K562 (cell line): ENCODE results near the gene TMEM208. TPM values are rescaled to one million over a fixed set of nuclear protein-coding genes. Genes with fewer than 3 reads are reported as not detected.
A peak's percentile ranks its signal among the peaks of the same experiment; 100 is the strongest.

Source experiments
- ARID4B ChIP-seq: sonication (generic); formaldehyde crosslinking; IDR thresholded peaks from 2 replicates; pipeline ENCODE4 v1.8.0; 2022; ENCODE audit warnings: mild to moderate bottlenecking, missing genetic modification reagents
- BCOR ChIP-seq: fragments of 450-650 bp; IDR thresholded peaks from 2 replicates; pipeline ENCODE4 v1.6.1; 2016
- E2F6 ChIP-seq, 2 experiments: IDR thresholded peaks; 2 replicates each; pipeline ENCODE4 v1.6.1; 2011; ENCODE audit warnings: borderline replicate concordance in 1 of 2, control low read depth in 1 of 2, low read depth in 1 of 2, low read length in 1 of 2, mild to moderate bottlenecking in 1 of 2, mixed read lengths in 1 of 2, moderate library complexity in 1 of 2; ENCODE audit not compliant: insufficient read depth in 1 of 2, insufficient read length in 1 of 2, poor library complexity in 1 of 2, severe bottlenecking in 1 of 2; ENCODE audit errors: extremely low read depth in 1 of 2
- ERF ChIP-seq: fragments of 450-650 bp; formaldehyde crosslinking; IDR thresholded peaks from 2 replicates; pipeline ENCODE4 v1.4.0; 2020; ENCODE audit warnings: mild to moderate bottlenecking, mixed read lengths
- GABPB1 ChIP-seq: sonication (generic); formaldehyde crosslinking; IDR thresholded peaks from 2 replicates; pipeline ENCODE4 v1.8.0; 2022; ENCODE audit warnings: mild to moderate bottlenecking, missing genetic modification reagents
- JUNB ChIP-seq: fragments of 450-650 bp; formaldehyde crosslinking; conservative IDR thresholded peaks from 2 replicates; pipeline ENCODE4 v1.4.0; 2020; ENCODE audit warnings: mild to moderate bottlenecking
- KDM5B ChIP-seq: fragments of 200-600 bp; sonication (generic); IDR thresholded peaks from 2 replicates; pipeline ENCODE4 v1.6.1; 2012; ENCODE audit warnings: low read depth, mild to moderate bottlenecking, moderate library complexity, low read length, control low read depth, inconsistent platforms; ENCODE audit not compliant: insufficient replicate concordance
- NEUROD1 ChIP-seq: fragments of 150-350 bp; IDR thresholded peaks from 2 replicates; pipeline ENCODE4 v1.6.1; 2014; ENCODE audit warnings: borderline replicate concordance, low read length, low read depth; ENCODE audit not compliant: partially characterized antibody
- POLR2B ChIP-seq: fragments of 450-650 bp; IDR thresholded peaks from 2 replicates; pipeline ENCODE4 v1.6.1; 2018; ENCODE audit warnings: low read depth; ENCODE audit not compliant: partially characterized antibody
- RAD21 ChIP-seq, 2 experiments: fragments of 250-450 bp in 1 of 2; fragments of 450-650 bp in 1 of 2; sonication (Bioruptor Pico) in 1 of 2; formaldehyde crosslinking in 1 of 2; IDR thresholded peaks in 1 of 2; conservative IDR thresholded peaks in 1 of 2; 2 replicates each; pipeline versions ENCODE4 v1.4.0 to v1.8.0; 2020 to 2022; ENCODE audit warnings: mild to moderate bottlenecking in 2 of 2, moderate library complexity in 1 of 2
- SMAD4 ChIP-seq: fragments of 250-450 bp; sonication (Bioruptor Pico); conservative IDR thresholded peaks from 2 replicates; pipeline ENCODE4 v1.8.0; 2021; ENCODE audit warnings: inconsistent platforms, mild to moderate bottlenecking, moderate library complexity
- SUPT5H ChIP-seq: fragments of 450-650 bp; IDR thresholded peaks from 2 replicates; pipeline ENCODE4 v1.6.1; 2016
- TAF1 ChIP-seq: IDR thresholded peaks from 2 replicates; pipeline ENCODE4 v1.6.1; 2011; ENCODE audit warnings: mild to moderate bottlenecking, low read length, moderate library complexity; ENCODE audit not compliant: insufficient read depth, control insufficient read depth, severe bottlenecking; ENCODE audit errors: extremely low read depth
- TCF7 ChIP-seq: sonication (generic); IDR thresholded peaks from 2 replicates; pipeline ENCODE4 v1.6.1; 2016; ENCODE audit warnings: antibody characterized with exemption, borderline replicate concordance
- ZC3H11A ChIP-seq: IDR thresholded peaks from 2 replicates; pipeline ENCODE4 v1.6.1; 2012; ENCODE audit warnings: low read depth, low read length, improper control_type of control experiment
- ZC3H4 ChIP-seq: sonication (generic); formaldehyde crosslinking; IDR thresholded peaks from 2 replicates; pipeline ENCODE4 v1.9.0; 2021; ENCODE audit warnings: missing genetic modification reagents, borderline replicate concordance
- ZNF644 ChIP-seq: fragments of 200-800 bp; sonication (Bioruptor generic); IDR thresholded peaks from 2 replicates; pipeline ENCODE4 v1.6.1; 2016; ENCODE audit warnings: low read depth, missing genetic modification characterization, missing compliant biosample characterization
- polyA plus RNA-seq, 8 experiments: library from polyadenylated mRNA; depleted of rRNA in 4 of 8; stranded (reverse) in 5 of 8; unstranded in 3 of 8; fragments of >200 nt; fragmentation: Nextera tagmentation in 2 of 8; fragmentation: Illumina TruSeq in 1 of 8; extraction: Ambion mirVana in 2 of 8; extraction: Trizol in 1 of 8; gene quantifications; 2 replicates each; pipeline versions ENCODE4 v1.2.1 to v1.2.3, GENCODE V29; 2011 to 2014; ENCODE audit warnings: inconsistent platforms in 1 of 8, missing spikeins in 1 of 8
- total RNA-seq, 7 experiments: library from RNA; depleted of rRNA in 6 of 7; stranded (reverse); fragments of >200 nt in 6 of 7; fragmentation: Illumina TruSeq in 2 of 7; extraction: Trizol in 2 of 7; gene quantifications; 2 replicates each; pipeline versions ENCODE4 v1.2.1 to v1.2.3, GENCODE V29; 2011 to 2021; ENCODE audit warnings: low replicate concordance in 1 of 7
- TF ChIP-seq, protein P1 (sequence below): sonication (generic); formaldehyde crosslinking; IDR thresholded peaks from 2 replicates; pipeline ENCODE4 v1.8.0; 2022; ENCODE audit warnings: missing genetic modification reagents, mild to moderate bottlenecking, moderate library complexity, borderline replicate concordance

TMEM208 gene
- total and polyA plus RNA-seq, 9 of the 15 experiments (the other 6 are each of a cell fraction or from before 2014, with no cell fraction given) = 31.8 to 239 (median 54.3) TPM

- TF ChIP-seq POLR2B = peak; percentile 74
- TF ChIP-seq BCOR = no peak
- peak; percentile 59; the same call in 1 of the 2 replicates for TF ChIP-seq GABPB1 (CRISPR knock-in tag)
- TF ChIP-seq ERF (CRISPR knock-in tag) = 0 out of 2 replicates have a peak, but pooled peaks have one; percentile 10
- TF ChIP-seq RAD21 (CRISPR knock-in tag; conservative IDR thresholded peaks at IDR 0.05 in 1 of 2, IDR thresholded peaks at IDR 0.05 in 1 of 2) = no peak
- TF ChIP-seq KDM5B = peak; percentile 62
- TF ChIP-seq E2F6 (IDR thresholded peaks at IDR 0.05; ENCODE audit: borderline replicate concordance in 1 of 2, extremely low read depth in 1 of 2, insufficient read depth in 1 of 2, insufficient read length in 1 of 2, low read depth in 1 of 2, low read length in 1 of 2, poor library complexity in 1 of 2, severe bottlenecking in 1 of 2) = peak in 1 of 2 experiments; percentile 61
- peak; percentile 36 for TF ChIP-seq TAF1
- TF ChIP-seq TCF7 = peak; percentile 80; the same call in 1 of the 2 replicates
- TF ChIP-seq ARID4B (CRISPR knock-in tag) = peak; percentile 60; the same call in 1 of the 2 replicates
- TF ChIP-seq, protein P1, sequence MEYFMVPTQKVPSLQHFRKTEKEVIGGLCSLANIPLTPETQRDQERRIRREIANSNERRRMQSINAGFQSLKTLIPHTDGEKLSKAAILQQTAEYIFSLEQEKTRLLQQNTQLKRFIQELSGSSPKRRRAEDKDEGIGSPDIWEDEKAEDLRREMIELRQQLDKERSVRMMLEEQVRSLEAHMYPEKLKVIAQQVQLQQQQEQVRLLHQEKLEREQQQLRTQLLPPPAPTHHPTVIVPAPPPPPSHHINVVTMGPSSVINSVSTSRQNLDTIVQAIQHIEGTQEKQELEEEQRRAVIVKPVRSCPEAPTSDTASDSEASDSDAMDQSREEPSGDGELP = peak; percentile 83; the same call in 1 of the 2 replicates
- TF ChIP-seq ZC3H11A = no peak
- no peak for TF ChIP-seq ZC3H4
- peak; percentile 82 for TF ChIP-seq SUPT5H
- no peak for TF ChIP-seq JUNB (CRISPR knock-in tag)
- peak; percentile 82 for TF ChIP-seq NEUROD1
- TF ChIP-seq SMAD4 (CRISPR knock-in tag) = peak; percentile 50; the same call in 1 of the 2 replicates
- TF ChIP-seq ZNF644 (tag) = no peak
These were observed 43.1 kb upstream of the TMEM208 start, which contains the start of gene MATCAP1 (continued) for GRCh38 chr16:67183627-67184452.
